ENCODE measurements around the gene LAMA1.

The LAMA1 gene

DNA sequence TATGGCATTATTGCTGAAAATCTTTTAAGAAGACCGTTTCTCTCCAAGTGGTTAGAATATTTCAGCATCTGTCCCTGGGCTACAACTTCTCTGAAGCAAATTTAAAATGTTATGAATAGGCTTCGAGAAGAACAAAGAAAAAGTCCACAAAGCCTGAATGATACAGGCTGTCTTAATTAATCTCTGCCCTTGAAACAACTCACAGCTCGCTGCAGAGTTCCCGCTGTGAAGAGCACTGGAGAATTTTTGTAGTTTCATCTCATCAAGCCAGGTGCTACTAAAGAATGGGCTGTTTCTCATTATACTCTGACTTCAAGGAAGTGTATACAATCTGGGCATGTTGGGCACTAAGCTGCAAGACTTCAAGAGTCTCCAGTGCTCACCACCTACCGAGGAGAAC lies 67.6 kb downstream of the LAMA1 start:
- Histone ChIP-seq H3K9ac (ENCODE audit: low read length in 2 of 2) (no peak overlapping the region), H3K36me3 (ENCODE audit: control insufficient read depth in 2 of 2, insufficient read depth in 2 of 2, low read length in 2 of 2) (no peaks in the 10 kb centered on the region), H3K4me1 (ENCODE audit: control insufficient read depth, insufficient read depth, low read length) (no peaks in the 10 kb centered on the region), H3K27me3 (ENCODE audit: control insufficient read depth in 1 of 2, insufficient read depth in 2 of 2, low read length in 2 of 2) (no peaks in the 10 kb centered on the region), H3K27ac (ENCODE audit: low read length) (no peak overlapping the region), H3K9me3 (ENCODE audit: control insufficient read depth in 2 of 2, low read length in 2 of 2) (no peaks in the 10 kb centered on the region), H3K4me3 (ENCODE audit: low read length in 2 of 2) (no peak overlapping the region)

DNA sequence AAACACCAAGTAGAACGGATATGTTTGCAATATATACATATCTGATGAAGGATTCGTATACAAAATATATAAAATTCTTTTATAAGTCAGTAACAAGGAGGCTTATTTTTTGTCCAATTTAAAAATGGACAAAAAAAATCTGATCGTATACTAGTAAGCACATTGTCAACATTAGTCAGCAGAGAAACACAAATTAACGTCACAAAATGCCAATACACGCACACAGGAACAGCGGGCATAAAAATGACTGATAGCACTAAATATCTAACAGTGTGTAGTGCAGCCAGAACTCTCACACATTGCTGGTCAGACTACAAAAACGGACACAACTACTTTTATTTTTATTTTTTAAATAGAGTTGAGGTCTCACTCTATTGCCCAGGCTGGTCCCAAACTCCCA lies 69.5 kb downstream of the LAMA1 start:
- Histone ChIP-seq H3K36me3 (ENCODE audit: control insufficient read depth in 2 of 2, insufficient read depth in 2 of 2, low read length in 2 of 2) (no peaks in the 10 kb centered on the region), H3K4me3 (ENCODE audit: low read length in 2 of 2) (no peak overlapping the region), H3K9ac (ENCODE audit: low read length in 2 of 2) (no peak overlapping the region), H3K27ac (ENCODE audit: low read length) (no peak overlapping the region), H3K4me1 (ENCODE audit: control insufficient read depth, insufficient read depth, low read length) (no peaks in the 10 kb centered on the region), H3K9me3 (ENCODE audit: control insufficient read depth in 2 of 2, low read length in 2 of 2) (no peaks in the 10 kb centered on the region), H3K27me3 (ENCODE audit: control insufficient read depth in 1 of 2, insufficient read depth in 2 of 2, low read length in 2 of 2) (no peaks in the 10 kb centered on the region)

GRCh38 chr18:7047336-7047735 lies 70.3 kb downstream of the LAMA1 start:
- Histone ChIP-seq H3K9ac (ENCODE audit: low read length in 2 of 2) (no peak overlapping the region), H3K27ac (ENCODE audit: low read length) (no peak overlapping the region), H3K4me1 (ENCODE audit: control insufficient read depth, insufficient read depth, low read length) (no peaks in the 10 kb centered on the region), H3K27me3 (ENCODE audit: control insufficient read depth in 1 of 2, insufficient read depth in 2 of 2, low read length in 2 of 2) (no peaks in the 10 kb centered on the region), H3K9me3 (ENCODE audit: control insufficient read depth in 2 of 2, low read length in 2 of 2) (no peaks in the 10 kb centered on the region), H3K4me3 (ENCODE audit: low read length in 2 of 2) (no peak overlapping the region), H3K36me3 (ENCODE audit: control insufficient read depth in 2 of 2, insufficient read depth in 2 of 2, low read length in 2 of 2) (no peaks in the 10 kb centered on the region)

- Histone ChIP-seq H3K27me3 (ENCODE audit: control insufficient read depth in 1 of 2, insufficient read depth in 2 of 2, low read length in 2 of 2) (no peaks in the 10 kb centered on the region), H3K36me3 (ENCODE audit: control insufficient read depth in 2 of 2, insufficient read depth in 2 of 2, low read length in 2 of 2) (no peaks in the 10 kb centered on the region), H3K27ac (ENCODE audit: low read length) (no peak overlapping the region), H3K4me1 (ENCODE audit: control insufficient read depth, insufficient read depth, low read length) (no peaks in the 10 kb centered on the region), H3K9me3 (ENCODE audit: control insufficient read depth in 2 of 2, low read length in 2 of 2) (peaks cover 0 to 2% of the 10 kb centered on the region in 2 donors), H3K9ac (ENCODE audit: low read length in 2 of 2) (no peak overlapping the region), H3K4me3 (ENCODE audit: low read length in 2 of 2) (peak overlapping the region in 1 of 2 donors; percentile 4)
These were observed 79.2 kb downstream of the LAMA1 start for GRCh38 chr18:7038330-7038851.

GRCh38 chr18:7037470-7037869 lies 80.1 kb downstream of the LAMA1 start:
- Histone ChIP-seq H3K27me3 (ENCODE audit: control insufficient read depth in 1 of 2, insufficient read depth in 2 of 2, low read length in 2 of 2) (no peaks in the 10 kb centered on the region), H3K9ac (ENCODE audit: low read length in 2 of 2) (no peak overlapping the region), H3K4me3 (ENCODE audit: low read length in 2 of 2) (no peak overlapping the region), H3K9me3 (ENCODE audit: control insufficient read depth in 2 of 2, low read length in 2 of 2) (peaks cover 0 to 2% of the 10 kb centered on the region in 2 donors), H3K36me3 (ENCODE audit: control insufficient read depth in 2 of 2, insufficient read depth in 2 of 2, low read length in 2 of 2) (no peaks in the 10 kb centered on the region), H3K4me1 (ENCODE audit: control insufficient read depth, insufficient read depth, low read length) (no peaks in the 10 kb centered on the region), H3K27ac (ENCODE audit: low read length) (no peak overlapping the region)

GRCh38 chr18:7035807-7036206 lies 81.8 kb downstream of the LAMA1 start:
- Histone ChIP-seq H3K4me1 (ENCODE audit: control insufficient read depth, insufficient read depth, low read length) (no peaks in the 10 kb centered on the region), H3K4me3 (ENCODE audit: low read length in 2 of 2) (no peak overlapping the region), H3K9me3 (ENCODE audit: control insufficient read depth in 2 of 2, low read length in 2 of 2) (peaks cover 0 to 2% of the 10 kb centered on the region in 2 donors), H3K27me3 (ENCODE audit: control insufficient read depth in 1 of 2, insufficient read depth in 2 of 2, low read length in 2 of 2) (no peaks in the 10 kb centered on the region), H3K27ac (ENCODE audit: low read length) (no peak overlapping the region), H3K9ac (ENCODE audit: low read length in 2 of 2) (no peak overlapping the region), H3K36me3 (ENCODE audit: control insufficient read depth in 2 of 2, insufficient read depth in 2 of 2, low read length in 2 of 2) (no peaks in the 10 kb centered on the region)

DNA sequence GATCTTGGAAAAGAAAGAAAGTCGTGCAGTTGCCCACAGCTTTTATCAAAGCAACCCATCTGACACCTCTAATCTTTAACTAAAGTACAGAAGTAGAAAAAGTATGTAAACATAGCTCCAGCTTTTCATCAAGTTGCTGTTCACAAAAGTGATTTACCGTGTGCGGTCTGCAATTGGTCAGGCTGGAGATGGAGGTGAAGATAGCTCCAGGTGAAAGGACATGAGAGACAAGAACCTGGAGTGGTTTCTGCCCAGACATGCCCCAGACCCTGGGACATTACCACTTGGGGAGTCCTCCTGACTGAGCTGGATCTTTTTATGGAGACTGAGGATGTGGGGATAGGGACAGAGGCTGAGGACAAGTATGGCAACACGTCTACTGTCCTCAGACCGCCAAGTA lies 82.7 kb downstream of the LAMA1 start:
- Histone ChIP-seq H3K9ac (ENCODE audit: low read length in 2 of 2) (no peak overlapping the region), H3K36me3 (ENCODE audit: control insufficient read depth in 2 of 2, insufficient read depth in 2 of 2, low read length in 2 of 2) (no peaks in the 10 kb centered on the region), H3K27me3 (ENCODE audit: control insufficient read depth in 1 of 2, insufficient read depth in 2 of 2, low read length in 2 of 2) (no peaks in the 10 kb centered on the region), H3K9me3 (ENCODE audit: control insufficient read depth in 2 of 2, low read length in 2 of 2) (no peaks in the 10 kb centered on the region), H3K4me1 (ENCODE audit: control insufficient read depth, insufficient read depth, low read length) (no peaks in the 10 kb centered on the region), H3K27ac (ENCODE audit: low read length) (no peak overlapping the region), H3K4me3 (ENCODE audit: low read length in 2 of 2) (no peak overlapping the region)

- no peaks in the 10 kb centered on the region for H3K4me1 ChIP-seq (ENCODE audit: control insufficient read depth, insufficient read depth, low read length)
- no peaks in the 10 kb centered on the region for H3K27me3 ChIP-seq (ENCODE audit: control insufficient read depth in 1 of 2, insufficient read depth in 2 of 2, low read length in 2 of 2)
- no peaks in the 10 kb centered on the region for H3K9me3 ChIP-seq (ENCODE audit: control insufficient read depth in 2 of 2, low read length in 2 of 2)
- H3K27ac ChIP-seq (ENCODE audit: low read length) = no peak overlapping the region
- H3K9ac ChIP-seq (ENCODE audit: low read length in 2 of 2) = no peak overlapping the region
- H3K4me3 ChIP-seq (ENCODE audit: low read length in 2 of 2) = no peak overlapping the region
- no peaks in the 10 kb centered on the region for H3K36me3 ChIP-seq (ENCODE audit: control insufficient read depth in 2 of 2, insufficient read depth in 2 of 2, low read length in 2 of 2)
These were observed 85.1 kb downstream of the LAMA1 start for GRCh38 chr18:7032537-7032936.

DNA sequence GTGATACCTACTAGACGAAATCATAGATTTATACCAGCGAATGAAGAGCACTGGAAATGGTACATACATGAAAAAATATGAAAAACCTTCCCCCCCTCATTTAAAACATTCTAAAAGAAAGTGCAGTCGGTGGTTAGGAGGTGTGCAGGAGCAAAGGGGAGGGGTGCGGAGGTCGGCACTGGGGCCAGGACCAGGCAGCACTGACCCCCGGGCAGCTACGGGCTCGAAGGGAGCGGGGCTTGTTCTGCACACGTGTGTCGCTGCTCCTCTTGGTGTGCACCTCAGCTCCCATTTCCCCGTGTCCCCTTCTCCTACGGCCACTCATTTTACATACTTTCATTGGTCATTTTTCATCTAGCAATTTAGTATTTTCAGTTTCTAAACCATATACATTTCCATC lies 89.0 kb downstream of the LAMA1 start:
- no peak overlapping the region for H3K4me3 ChIP-seq (ENCODE audit: low read length in 2 of 2)
- H3K9ac ChIP-seq (ENCODE audit: low read length in 2 of 2) = no peak overlapping the region
- no peaks in the 10 kb centered on the region for H3K36me3 ChIP-seq (ENCODE audit: control insufficient read depth in 2 of 2, insufficient read depth in 2 of 2, low read length in 2 of 2)
- H3K27me3 ChIP-seq (ENCODE audit: control insufficient read depth in 1 of 2, insufficient read depth in 2 of 2, low read length in 2 of 2) = no peaks in the 10 kb centered on the region
- H3K4me1 ChIP-seq (ENCODE audit: control insufficient read depth, insufficient read depth, low read length) = no peaks in the 10 kb centered on the region
- no peaks in the 10 kb centered on the region for H3K9me3 ChIP-seq (ENCODE audit: control insufficient read depth in 2 of 2, low read length in 2 of 2)
- no peak overlapping the region for H3K27ac ChIP-seq (ENCODE audit: low read length)

GRCh38 chr18:7025194-7025593 lies 92.4 kb downstream of the LAMA1 start:
- H3K27ac ChIP-seq (ENCODE audit: low read length) = no peak overlapping the region
- H3K27me3 ChIP-seq (ENCODE audit: control insufficient read depth in 1 of 2, insufficient read depth in 2 of 2, low read length in 2 of 2) = peaks cover 0 to 2% of the 10 kb centered on the region in 2 donors
- no peak overlapping the region for H3K4me3 ChIP-seq (ENCODE audit: low read length in 2 of 2)
- H3K9me3 ChIP-seq (ENCODE audit: control insufficient read depth in 2 of 2, low read length in 2 of 2) = no peaks in the 10 kb centered on the region
- no peaks in the 10 kb centered on the region for H3K36me3 ChIP-seq (ENCODE audit: control insufficient read depth in 2 of 2, insufficient read depth in 2 of 2, low read length in 2 of 2)
- no peak overlapping the region for H3K9ac ChIP-seq (ENCODE audit: low read length in 2 of 2)
- H3K4me1 ChIP-seq (ENCODE audit: control insufficient read depth, insufficient read depth, low read length) = no peaks in the 10 kb centered on the region

GRCh38 chr18:7023581-7023980 lies 94.0 kb downstream of the LAMA1 start:
- Histone ChIP-seq H3K4me3 (ENCODE audit: low read length in 2 of 2) (no peak overlapping the region), H3K9me3 (ENCODE audit: control insufficient read depth in 2 of 2, low read length in 2 of 2) (no peaks in the 10 kb centered on the region), H3K36me3 (ENCODE audit: control insufficient read depth in 2 of 2, insufficient read depth in 2 of 2, low read length in 2 of 2) (no peaks in the 10 kb centered on the region), H3K4me1 (ENCODE audit: control insufficient read depth, insufficient read depth, low read length) (no peaks in the 10 kb centered on the region), H3K9ac (ENCODE audit: low read length in 2 of 2) (no peak overlapping the region), H3K27me3 (ENCODE audit: control insufficient read depth in 1 of 2, insufficient read depth in 2 of 2, low read length in 2 of 2) (peaks cover 0 to 2% of the 10 kb centered on the region in 2 donors), H3K27ac (ENCODE audit: low read length) (no peak overlapping the region)
